WTC11 (cell line): ENCODE data around the gene CCT3. TPM values are rescaled to one million over a fixed set of nuclear protein-coding genes. Genes with fewer than 3 reads are reported as not detected.
A peak's percentile ranks its signal among the peaks of the same experiment; 100 is the strongest.

ENCODE experiments used
- ATAC-seq: fragments of 200-7000 bp; cut with Tn5 transposase; 2 replicates; pipeline ENCODE4 v1.10.0; 2021; ENCODE audit warnings: mild to moderate bottlenecking, moderate library complexity
- CTCF ChIA-PET: fragments of 300-600 bp; sonication (Branson Sonifier 250); formaldehyde crosslinking; loops from one replicate; lab custom pipeline; 2021; ENCODE audit warnings: antibody characterized with exemption; lab: Charles Lee
- POLR2A ChIA-PET: fragments of 350-600 bp; sonication (Branson Sonifier 250); formaldehyde crosslinking; loops from one replicate; lab custom pipeline; 2021; ENCODE audit warnings: antibody characterized with exemption; lab: Charles Lee
- DNase-seq: peaks from one replicate; pipeline ENCODE4 v3.0.0; 2021; ENCODE audit warnings: low spot score
- H3K27ac Mint-ChIP-seq: 2 replicates; pipeline ENCODE4 v1.8.0; 2021; ENCODE audit warnings: mixed read lengths
- H3K27me3 Mint-ChIP-seq: 2 replicates; pipeline ENCODE4 v1.8.0; 2021; ENCODE audit warnings: low read depth, mild to moderate bottlenecking, moderate library complexity, mixed read lengths
- H3K36me3 Mint-ChIP-seq: 2 replicates; pipeline ENCODE4 v1.8.0; 2021; ENCODE audit warnings: mixed read lengths
- H3K4me1 Mint-ChIP-seq: 2 replicates; pipeline ENCODE4 v1.8.0; 2022; ENCODE audit warnings: mixed read lengths
- H3K4me3 Mint-ChIP-seq: 2 replicates; pipeline ENCODE4 v1.8.0; 2021; ENCODE audit warnings: mild to moderate bottlenecking, moderate library complexity, mixed read lengths
- H3K9me3 Mint-ChIP-seq: 2 replicates; pipeline ENCODE4 v1.8.0; 2021; ENCODE audit warnings: mixed read lengths
- AR ChIP-seq: fragments of 250-450 bp; sonication (Bioruptor Pico); IDR thresholded peaks from 2 replicates; pipeline ENCODE4 v1.9.0; 2021; ENCODE audit warnings: mild to moderate bottlenecking
- ATF2 ChIP-seq: sonication (generic); formaldehyde crosslinking; IDR thresholded peaks from 2 replicates; pipeline ENCODE4 v1.8.1; 2022; ENCODE audit warnings: low read depth, missing genetic modification reagents, borderline replicate concordance
- ATF3 ChIP-seq: sonication (generic); formaldehyde crosslinking; conservative IDR thresholded peaks from 2 replicates; pipeline ENCODE4 v1.8.1; 2022; ENCODE audit warnings: mild to moderate bottlenecking, missing genetic modification reagents
- CTCF ChIP-seq: fragments of 200-600 bp; IDR thresholded peaks from 2 replicates; pipeline ENCODE4 v1.8.0; 2022; ENCODE audit warnings: antibody characterized with exemption
- E2F1 ChIP-seq: sonication (generic); formaldehyde crosslinking; IDR thresholded peaks from 2 replicates; pipeline ENCODE4 v1.8.0; 2022; ENCODE audit warnings: mild to moderate bottlenecking, missing genetic modification reagents
- E2F5 ChIP-seq: sonication (generic); formaldehyde crosslinking; IDR thresholded peaks from 2 replicates; pipeline ENCODE4 v1.8.1; 2022; ENCODE audit warnings: mild to moderate bottlenecking, moderate library complexity, missing genetic modification reagents
- FOXJ3 ChIP-seq: sonication (generic); formaldehyde crosslinking; IDR thresholded peaks from 2 replicates; pipeline ENCODE4 v1.9.0; 2021; ENCODE audit warnings: missing genetic modification reagents, mild to moderate bottlenecking, borderline replicate concordance
- GTF2I ChIP-seq: fragments of 250-450 bp; sonication (Bioruptor Pico); conservative IDR thresholded peaks from 2 replicates; pipeline ENCODE4 v1.4.0; 2021; ENCODE audit warnings: mild to moderate bottlenecking
- IRF1 ChIP-seq: sonication (generic); formaldehyde crosslinking; IDR thresholded peaks from 2 replicates; pipeline ENCODE4 v1.8.0; 2023; ENCODE audit warnings: missing genetic modification reagents
- IRF2 ChIP-seq: sonication (generic); formaldehyde crosslinking; IDR thresholded peaks from 2 replicates; pipeline ENCODE4 v1.8.0; 2022; ENCODE audit warnings: low read depth, missing genetic modification reagents, borderline replicate concordance
- JUN ChIP-seq: sonication (generic); formaldehyde crosslinking; IDR thresholded peaks from 2 replicates; pipeline ENCODE4 v1.8.0; 2023; ENCODE audit warnings: mild to moderate bottlenecking, missing genetic modification reagents
- KAT7 ChIP-seq: sonication (generic); formaldehyde crosslinking; IDR thresholded peaks from 2 replicates; pipeline ENCODE4 v1.8.1; 2023; ENCODE audit warnings: missing genetic modification reagents, mild to moderate bottlenecking, borderline replicate concordance
- TP53 ChIP-seq: sonication (generic); formaldehyde crosslinking; IDR thresholded peaks from 2 replicates; pipeline ENCODE4 v1.8.1; 2023; ENCODE audit warnings: mild to moderate bottlenecking, missing genetic modification reagents
- ZBTB21 ChIP-seq: sonication (generic); formaldehyde crosslinking; IDR thresholded peaks from 2 replicates; pipeline ENCODE4 v1.8.1; 2023; ENCODE audit warnings: mild to moderate bottlenecking, missing genetic modification reagents, borderline replicate concordance
- ZBTB43 ChIP-seq: sonication (generic); formaldehyde crosslinking; IDR thresholded peaks from 2 replicates; pipeline ENCODE4 v1.8.1; 2023; ENCODE audit warnings: mild to moderate bottlenecking, missing genetic modification reagents
- ZNF219 ChIP-seq: sonication (generic); formaldehyde crosslinking; IDR thresholded peaks from 2 replicates; pipeline ENCODE4 v1.8.0; 2023; ENCODE audit warnings: missing genetic modification reagents, mild to moderate bottlenecking, borderline replicate concordance
- ZNF232 ChIP-seq: sonication (generic); formaldehyde crosslinking; IDR thresholded peaks from 2 replicates; pipeline ENCODE4 v1.8.0; 2022; ENCODE audit warnings: mild to moderate bottlenecking, missing genetic modification reagents
- ZNF317 ChIP-seq: sonication (generic); formaldehyde crosslinking; IDR thresholded peaks from 2 replicates; pipeline ENCODE4 v1.8.1; 2023; ENCODE audit warnings: low read depth, mild to moderate bottlenecking, moderate library complexity, missing genetic modification reagents, borderline replicate concordance
- ZNF416 ChIP-seq: fragments of 250-450 bp; sonication (Bioruptor Pico); IDR thresholded peaks from 2 replicates; pipeline ENCODE4 v1.9.0; 2021; ENCODE audit warnings: mild to moderate bottlenecking, inconsistent platforms
- total RNA-seq: library from RNA; stranded (reverse); gene quantifications from 3 replicates; pipeline ENCODE4 v1.2.3, GENCODE V29; 2021

The CCT3 gene
- total RNA-seq, 1 experiment from 2014 or later, result 479 TPM

- TF ChIP-seq AR (CRISPR knock-in tag), result no peak
- TF ChIP-seq ZNF416 (CRISPR knock-in tag), result no peak
- TF ChIP-seq, all 79 proteins: peak for 0
Measured at GRCh38 chr1:156281281-156281680, 56.8 kb downstream of the CCT3 start (continued).

GRCh38 chr1:156279837-156280236 lies 58.3 kb downstream of the CCT3 start:
- no peak overlapping the region for H3K27ac Mint-ChIP-seq
- CTCF ChIA-PET, result interaction anchor here (0.9 to 1.3 kb wide), 4 partner anchors 15 to 150 kb away, joined by 3 read pairs; no protein-coding TSS in a partner anchor
- peaks cover 24% of the 10 kb centered on the region for H3K4me1 Mint-ChIP-seq
- H3K36me3 Mint-ChIP-seq, result peaks cover 38% of the 10 kb centered on the region
- H3K9me3 Mint-ChIP-seq, result no peaks in the 10 kb centered on the region
- peak overlapping the region; percentile 22; the same call in 1 of the 2 replicates for H3K4me3 Mint-ChIP-seq
- no peak for ATAC-seq
- H3K27me3 Mint-ChIP-seq, result no peaks in the 10 kb centered on the region
- POLR2A ChIA-PET, result no interaction called here
- no peak for DNase-seq
- TF ChIP-seq E2F5 (no peak), ZNF317 (CRISPR knock-in tag) (no peak), ZNF232 (CRISPR knock-in tag) (no peak), ZNF416 (CRISPR knock-in tag) (no peak), TP53 (CRISPR knock-in tag) (no peak), GTF2I (no peak), ZBTB21 (CRISPR knock-in tag) (no peak), IRF2 (CRISPR knock-in tag) (no peak), ZBTB43 (CRISPR knock-in tag) (no peak)

- CTCF ChIA-PET, result no interaction called here
- POLR2A ChIA-PET, result no interaction called here
- TF ChIP-seq KAT7 (CRISPR knock-in tag) (no peak), ZNF416 (CRISPR knock-in tag) (no peak), JUN (CRISPR knock-in tag) (no peak), IRF1 (CRISPR knock-in tag) (no peak), ATF3 (CRISPR knock-in tag) (no peak), AR (CRISPR knock-in tag) (no peak), ZNF219 (no peak), CTCF (no peak), E2F1 (CRISPR knock-in tag) (no peak), FOXJ3 (CRISPR knock-in tag) (no peak), ATF2 (CRISPR knock-in tag) (no peak)
Measured at GRCh38 chr1:156276966-156277381, 61.1 kb downstream of the CCT3 start.

More at GRCh38 chr1:156276966-156277381, 61.1 kb downstream of the CCT3 start:
- Mint-ChIP-seq H3K9me3 (no peaks in the 10 kb centered on the region), H3K27ac (no peak overlapping the region), H3K4me1 (peaks cover 9% of the 10 kb centered on the region), H3K4me3 (no peak overlapping the region), H3K36me3 (peaks cover 67% of the 10 kb centered on the region), H3K27me3 (no peaks in the 10 kb centered on the region)
- DNase-seq (no peak), ATAC-seq (no peak)
